ENCODE data around the gene NACC2.

Gene NACC2

GRCh38 chr9:136095070-136096058, at the start of gene NACC2:
NACC2 (minus strand) TSS chr9:136095289; CDS start chr9:136050521, 44,768 bp downstream.
- peak; percentile 85 for DNase-seq

GRCh38 chr9:136144450-136144849, 49.4 kb upstream of the NACC2 start:
- no peak for DNase-seq

- peak; percentile 58 for DNase-seq
Observed at GRCh38 chr9:136143215-136144001, 48.3 kb upstream of the NACC2 start.

GRCh38 chr9:136142859-136143214, 47.7 kb upstream of the NACC2 start:
- DNase-seq, result no peak

GRCh38 chr9:136142414-136142796, 47.3 kb upstream of the NACC2 start:
- DNase-seq, result no peak

- no peak for DNase-seq
Observed at GRCh38 chr9:136141682-136142413, 46.8 kb upstream of the NACC2 start.

- no peak for DNase-seq
Observed at GRCh38 chr9:136140966-136141365, 45.9 kb upstream of the NACC2 start.

- DNase-seq, result no peak
Observed at GRCh38 chr9:136140046-136140445, 45.0 kb upstream of the NACC2 start.

- peak; percentile 76 for DNase-seq
Observed at GRCh38 chr9:136138566-136138965, 43.5 kb upstream of the NACC2 start.

- DNase-seq, result peak; percentile 66
Observed at GRCh38 chr9:136137321-136138265, 42.5 kb upstream of the NACC2 start.

- no peak for DNase-seq
Observed at GRCh38 chr9:136136127-136136925, 41.2 kb upstream of the NACC2 start.

- no peak for DNase-seq
Observed at GRCh38 chr9:136135326-136136126, 40.4 kb upstream of the NACC2 start.

GRCh38 chr9:136133959-136134484, 38.9 kb upstream of the NACC2 start:
- no peak for DNase-seq

GRCh38 chr9:136133191-136133958, 38.3 kb upstream of the NACC2 start:
- DNase-seq, result peak; percentile 66

- no peak for DNase-seq
Observed at GRCh38 chr9:136132512-136133050, 37.5 kb upstream of the NACC2 start.

GRCh38 chr9:136131629-136132511, 36.8 kb upstream of the NACC2 start:
- DNase-seq, result no peak

GRCh38 chr9:136129176-136129575, 34.1 kb upstream of the NACC2 start:
- DNase-seq, result no peak

- DNase-seq, result no peak
Observed at GRCh38 chr9:136128436-136128835, 33.3 kb upstream of the NACC2 start.

Measured in RPMI8226 (cell line).